Endothelial cell of umbilical vein (primary cell): ENCODE measurements around the gene CNOT10. TPM values are rescaled to one million over a fixed set of nuclear protein-coding genes. Genes with fewer than 3 reads are reported as not detected.

Source experiments
- BruUV-seq: library from RNA; stranded (reverse); fragments of 400-500 nt; replicated peaks from 2 replicates; lab custom pipeline; 2021; lab: Mats Ljungman, UMichigan
- CTCF ChIA-PET: fragments of 300-600, 350-600 bp; sonication (Branson Sonifier 250); formaldehyde crosslinking; loops from one replicate; lab custom pipeline; 2021; ENCODE audit warnings: antibody characterized with exemption, inconsistent platforms; lab: Charles Lee
- POLR2A ChIA-PET: fragments of 300-600, 350-600 bp; sonication (Branson Sonifier 250); formaldehyde crosslinking; loops from one replicate; lab custom pipeline; 2021; ENCODE audit warnings: antibody characterized with exemption, inconsistent platforms; lab: Charles Lee
- DNase-seq: peaks from one replicate; pipeline ENCODE4 v3.0.0-alpha.2; 2011; ENCODE audit warnings: low read depth, low spot score
- FAIRE-seq: peaks from 2 replicates; lab custom pipeline; 2011; peaks lifted over from hg19 to GRCh38; lab: Jason Lieb, UNC
- H2AFZ ChIP-seq: 2 replicates; pipeline ENCODE4 v1.6.0; 2012; ENCODE audit warnings: low read depth, low read length, control low read depth, inconsistent platforms
- H3K27ac ChIP-seq: 2 replicates; pipeline ENCODE4 v1.5.1; 2011; ENCODE audit warnings: low read depth, mild to moderate bottlenecking, control low read depth, low read length, moderate library complexity; ENCODE audit not compliant: insufficient read depth
- H3K27me3 ChIP-seq, 2 experiments: 2 replicates each; pipeline versions ENCODE4 v1.6.0 to v1.6.1; 2011; ENCODE audit warnings: low read length in 2 of 2, mixed read lengths in 1 of 2; ENCODE audit not compliant: control insufficient read depth in 2 of 2, insufficient read depth in 2 of 2
- H3K36me3 ChIP-seq, 2 experiments: 2 replicates in 1 of 2; 3 replicates in 1 of 2; pipeline ENCODE4 v1.5.1; 2011; ENCODE audit warnings: low read length in 2 of 2, mild to moderate bottlenecking in 1 of 2, moderate library complexity in 1 of 2; ENCODE audit not compliant: control insufficient read depth in 2 of 2, insufficient read depth in 2 of 2; ENCODE audit errors: extremely low read depth in 1 of 2
- H3K4me1 ChIP-seq: 3 replicates; pipeline ENCODE4 v1.5.1; 2011; ENCODE audit warnings: mild to moderate bottlenecking, low read length; ENCODE audit not compliant: control insufficient read depth, insufficient read depth; ENCODE audit errors: extremely low read depth
- H3K4me2 ChIP-seq: 2 replicates; pipeline ENCODE4 v1.6.1; 2011; ENCODE audit warnings: low read length, control low read depth, mixed read lengths; ENCODE audit not compliant: insufficient read depth
- H3K4me3 ChIP-seq, 3 experiments: fragments of 200-600 bp in 1 of 3; sonication (generic), shearing (Covaris generic) in 1 of 3; replicated peaks in 1 of 3; 2 replicates each; pipeline ENCODE4 v1.5.1; 2011 to 2016; ENCODE audit warnings: control low read depth in 3 of 3, low read length in 3 of 3, mild to moderate bottlenecking in 2 of 3, inconsistent platforms in 1 of 3, low read depth in 1 of 3, moderate library complexity in 1 of 3; ENCODE audit not compliant: insufficient read depth in 1 of 3
- H3K79me2 ChIP-seq: 2 replicates; pipeline ENCODE4 v1.6.0; 2012; ENCODE audit warnings: low read length, inconsistent platforms; ENCODE audit not compliant: control insufficient read depth, insufficient read depth
- H3K9ac ChIP-seq: replicated peaks from 2 replicates; pipeline ENCODE3; 2011; ENCODE audit warnings: low read length, control low read depth; ENCODE audit not compliant: insufficient read depth; ENCODE audit errors: extremely low read depth
- H3K9me1 ChIP-seq: replicated peaks from 3 replicates; pipeline ENCODE4 v1.6.0; 2011; ENCODE audit warnings: mild to moderate bottlenecking, low read length; ENCODE audit not compliant: control insufficient read depth, insufficient read depth; ENCODE audit errors: extremely low read depth
- H3K9me3 ChIP-seq: replicated peaks from 2 replicates; pipeline ENCODE4 v1.5.1; 2012; ENCODE audit warnings: low read length, inconsistent platforms; ENCODE audit not compliant: control insufficient read depth, insufficient read depth
- H4K20me1 ChIP-seq: replicated peaks from 2 replicates; pipeline ENCODE3; 2011; ENCODE audit warnings: mild to moderate bottlenecking, low read length; ENCODE audit not compliant: control insufficient read depth, insufficient read depth; ENCODE audit errors: extremely low read depth
- CTCF ChIP-seq, 2 donors: IDR thresholded peaks; 1 replicate in 1 of 2; 2 replicates in 1 of 2; pipeline ENCODE4 v1.5.1; 2011; ENCODE audit warnings: low read length in 2 of 2, mild to moderate bottlenecking in 2 of 2, moderate library complexity in 2 of 2, control low read depth in 1 of 2, inconsistent platforms in 1 of 2, low read depth in 1 of 2; ENCODE audit not compliant: insufficient read depth in 1 of 2; ENCODE audit errors: extremely low read depth in 1 of 2
- EZH2 ChIP-seq: IDR thresholded peaks from 2 replicates; pipeline ENCODE4 v1.6.1; 2012; ENCODE audit warnings: borderline replicate concordance, low read depth, mild to moderate bottlenecking, moderate library complexity, low read length, inconsistent platforms; ENCODE audit not compliant: severe bottlenecking
- FOS ChIP-seq: IDR thresholded peaks from 2 replicates; pipeline ENCODE4 v1.6.1; 2011; ENCODE audit warnings: mild to moderate bottlenecking, low read length, moderate library complexity, borderline replicate concordance; ENCODE audit not compliant: insufficient read depth
- GATA2 ChIP-seq: IDR thresholded peaks from 2 replicates; pipeline ENCODE4 v1.7.0; 2011; ENCODE audit warnings: low read depth, mild to moderate bottlenecking, moderate library complexity, mixed read lengths, low read length; ENCODE audit not compliant: insufficient read length, insufficient read depth
- JUN ChIP-seq: IDR thresholded peaks from 2 replicates; pipeline ENCODE4 v1.6.1; 2011; ENCODE audit warnings: borderline replicate concordance, low read depth; ENCODE audit not compliant: insufficient read length, insufficient read depth
- MYC ChIP-seq: IDR thresholded peaks from one replicate; pipeline ENCODE4 v1.6.1; 2011; ENCODE audit warnings: mild to moderate bottlenecking, low read depth, low read length
- POLR2A ChIP-seq: IDR thresholded peaks from 2 replicates; pipeline ENCODE4 v1.6.1; 2012; ENCODE audit warnings: low read depth, mild to moderate bottlenecking, control low read depth, low read length
- POLR2AphosphoS5 ChIP-seq: IDR thresholded peaks from 2 replicates; pipeline ENCODE4 v1.6.1; 2012; ENCODE audit warnings: low read depth, mild to moderate bottlenecking, control low read depth, low read length, moderate library complexity; ENCODE audit not compliant: insufficient read depth
- dilution Hi-C: fragments of 300-500 bp; cut with MboI; formaldehyde crosslinking; loops from one replicate; pipeline ENCODE4 v1.15.0; 2019; ENCODE audit warnings: low sequenced_read_pairs; ENCODE audit not compliant: extremely low pct_ligation_motif_present
- intact Hi-C: fragments of 100-400 bp; cut with micrococcal nuclease; formaldehyde crosslinking; loops from one replicate; pipeline ENCODE4 v1.10.0; 2022
- polyA plus RNA-seq, 4 experiments: library from polyadenylated mRNA; depleted of rRNA in 3 of 4; stranded (reverse) in 3 of 4; unstranded in 1 of 4; fragments of >200 nt; gene quantifications; 2 replicates each; pipeline versions ENCODE4 v1.2.1 to v1.2.3, GENCODE V29; 2011 to 2012; ENCODE audit warnings: missing spikeins in 1 of 4
- total RNA-seq: library from RNA; stranded (reverse); gene quantifications from 2 replicates; pipeline ENCODE4 v1.2.3, GENCODE V29; 2021
- TF ChIP-seq, protein P1 (sequence below): IDR thresholded peaks from 2 replicates; pipeline ENCODE4 v1.6.1; 2011; ENCODE audit not compliant: insufficient read depth, insufficient read length

The CNOT10 gene
- total and polyA plus RNA-seq, 2 donors (not counting 3 experiments of a cell fraction or from before 2014, with no cell fraction given), result 23.6 to 28.6 TPM

DNA sequence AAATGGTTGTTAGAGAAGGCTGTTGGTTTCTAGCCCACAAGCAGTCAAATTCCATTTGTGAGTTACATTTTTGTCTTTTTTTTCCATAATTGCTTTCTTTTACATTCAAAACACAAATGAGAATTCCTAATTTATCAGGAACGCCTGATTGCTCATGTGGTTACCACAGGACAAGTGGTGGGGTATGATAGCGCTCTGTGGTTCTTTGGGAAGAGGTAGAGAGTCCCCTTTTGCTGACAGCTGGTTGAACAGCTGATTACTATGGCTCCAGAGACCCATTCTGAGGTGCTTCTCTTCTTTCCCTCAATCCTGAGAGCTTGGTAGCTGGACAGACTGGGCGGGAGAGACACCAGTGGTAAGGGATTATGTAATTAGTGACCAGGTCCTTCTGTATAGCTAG lies 24.4 kb downstream of the CNOT10 start:
- ChIA-PET POLR2A (no interaction called here), CTCF (interaction anchor here (0.7 to 1.2 kb wide), 3 partner anchors 11 to 32 kb away, joined by 3 read pairs; no protein-coding TSS in a partner anchor)
- no peak for TF ChIP-seq GATA2
- TF ChIP-seq EZH2, result no peak
- TF ChIP-seq FOS, result no peak
- no peak for TF ChIP-seq POLR2AphosphoS5
- TF ChIP-seq MYC, result no peak
- TF ChIP-seq JUN, result no peak
- TF ChIP-seq CTCF (IDR thresholded peaks at IDR 0.05; ENCODE audit: extremely low read depth in 1 of 2, insufficient read depth in 1 of 2, low read depth in 1 of 2, low read length in 2 of 2), result no peak
- TF ChIP-seq, protein P1, sequence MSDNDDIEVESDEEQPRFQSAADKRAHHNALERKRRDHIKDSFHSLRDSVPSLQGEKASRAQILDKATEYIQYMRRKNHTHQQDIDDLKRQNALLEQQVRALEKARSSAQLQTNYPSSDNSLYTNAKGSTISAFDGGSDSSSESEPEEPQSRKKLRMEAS, result no peak
- no peak for TF ChIP-seq POLR2A
- Histone ChIP-seq H3K36me3 (peaks cover 4 to 5% of the 10 kb centered on the region in 2 experiments), H3K9ac (no peak overlapping the region), H4K20me1 (peaks cover 2% of the 10 kb centered on the region), H3K27ac (no peak overlapping the region), H2AFZ (no peak overlapping the region), H3K9me3 (no peaks in the 10 kb centered on the region), H3K4me2 (no peak overlapping the region), H3K27me3 (no peaks in the 10 kb centered on the region), H3K4me1 (no peaks in the 10 kb centered on the region), H3K4me3 (no peak overlapping the region), H3K9me1 (no peaks in the 10 kb centered on the region), H3K79me2 (no peaks in the 10 kb centered on the region)
- no peak for FAIRE-seq
- intact Hi-C loops (no loop called here), dilution Hi-C loops (no loop called here)
- BruUV-seq, result no TSS peak
- no peak for DNase-seq
